ENCODE measurements around the gene NUDCD3. TPM values are rescaled to one million over a fixed set of nuclear protein-coding genes. Genes with fewer than 3 reads are reported as not detected.

NUDCD3 gene
- total RNA-seq, 4 donors from 2014 or later, result 44.9 to 92.4 (median 73.0) TPM

- Histone ChIP-seq H3K27me3 (no peaks in the 10 kb centered on the region), H3K27ac (replicated peaks in 1 of 4) (no peak overlapping the region), H3K9me3 (no peaks in the 10 kb centered on the region), H3K4me1 (peaks cover 28 to 60% (median 35%) of the 10 kb centered on the region in 4 donors), H3K4me3 (no peak overlapping the region), H3K36me3 (peaks cover 8 to 23% (median 18%) of the 10 kb centered on the region in 4 donors)
- no peak for TF ChIP-seq POLR2AphosphoS5 (IDR thresholded peaks at IDR 0.05)
- TF ChIP-seq POLR2A (IDR thresholded peaks at IDR 0.05; ENCODE audit: low read depth), result no peak
- no peak for TF ChIP-seq EP300 (IDR thresholded peaks at IDR 0.05)
- TF ChIP-seq, protein P1, sequence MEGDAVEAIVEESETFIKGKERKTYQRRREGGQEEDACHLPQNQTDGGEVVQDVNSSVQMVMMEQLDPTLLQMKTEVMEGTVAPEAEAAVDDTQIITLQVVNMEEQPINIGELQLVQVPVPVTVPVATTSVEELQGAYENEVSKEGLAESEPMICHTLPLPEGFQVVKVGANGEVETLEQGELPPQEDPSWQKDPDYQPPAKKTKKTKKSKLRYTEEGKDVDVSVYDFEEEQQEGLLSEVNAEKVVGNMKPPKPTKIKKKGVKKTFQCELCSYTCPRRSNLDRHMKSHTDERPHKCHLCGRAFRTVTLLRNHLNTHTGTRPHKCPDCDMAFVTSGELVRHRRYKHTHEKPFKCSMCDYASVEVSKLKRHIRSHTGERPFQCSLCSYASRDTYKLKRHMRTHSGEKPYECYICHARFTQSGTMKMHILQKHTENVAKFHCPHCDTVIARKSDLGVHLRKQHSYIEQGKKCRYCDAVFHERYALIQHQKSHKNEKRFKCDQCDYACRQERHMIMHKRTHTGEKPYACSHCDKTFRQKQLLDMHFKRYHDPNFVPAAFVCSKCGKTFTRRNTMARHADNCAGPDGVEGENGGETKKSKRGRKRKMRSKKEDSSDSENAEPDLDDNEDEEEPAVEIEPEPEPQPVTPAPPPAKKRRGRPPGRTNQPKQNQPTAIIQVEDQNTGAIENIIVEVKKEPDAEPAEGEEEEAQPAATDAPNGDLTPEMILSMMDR (IDR thresholded peaks at IDR 0.05), result no peak
- WGBS, result no CpG with 5 or more reads among the region's 1 CpG
- intact Hi-C loops (cut with DNase I), result no loop called here
- DNase-seq (ENCODE audit: extremely low spot score), result no peak
These were observed 27.2 kb downstream of the NUDCD3 start for GRCh38 chr7:44463169-44463808.

GRCh38 chr7:44461387-44461786, 29.1 kb downstream of the NUDCD3 start:
- intact Hi-C loops (cut with DNase I), result no loop called here
- DNase-seq (ENCODE audit: extremely low spot score), result no peak
- TF ChIP-seq POLR2A (IDR thresholded peaks at IDR 0.05; ENCODE audit: low read depth) (no peak), POLR2AphosphoS5 (IDR thresholded peaks at IDR 0.05) (no peak), EP300 (IDR thresholded peaks at IDR 0.05) (no peak)
- TF ChIP-seq, protein P1 (IDR thresholded peaks at IDR 0.05), result no peak
- Histone ChIP-seq H3K36me3 (peaks cover 0 to 7% (median 2%) of the 10 kb centered on the region in 4 donors), H3K27me3 (no peaks in the 10 kb centered on the region), H3K4me3 (no peak overlapping the region), H3K27ac (replicated peaks in 1 of 4) (no peak overlapping the region), H3K4me1 (peaks cover 27 to 56% (median 33%) of the 10 kb centered on the region in 4 donors), H3K9me3 (no peaks in the 10 kb centered on the region)
- 70% methylated on average over 2 of the region's 2 CpGs for WGBS

- intact Hi-C loops (cut with DNase I), result no loop called here
- Histone ChIP-seq H3K9me3 (no peaks in the 10 kb centered on the region), H3K36me3 (peaks cover 0 to 4% (median 0%) of the 10 kb centered on the region in 4 donors), H3K27ac (replicated peaks in 1 of 4) (no peak overlapping the region), H3K4me3 (no peak overlapping the region), H3K27me3 (no peaks in the 10 kb centered on the region), H3K4me1 (peaks cover 22 to 51% (median 25%) of the 10 kb centered on the region in 4 donors)
- WGBS, result 72% methylated on average over 3 of the region's 3 CpGs
- DNase-seq (ENCODE audit: extremely low spot score), result no peak
- no peak for TF ChIP-seq POLR2A (IDR thresholded peaks at IDR 0.05; ENCODE audit: low read depth)
These were observed 30.1 kb downstream of the NUDCD3 start for GRCh38 chr7:44460325-44460724.

DNA sequence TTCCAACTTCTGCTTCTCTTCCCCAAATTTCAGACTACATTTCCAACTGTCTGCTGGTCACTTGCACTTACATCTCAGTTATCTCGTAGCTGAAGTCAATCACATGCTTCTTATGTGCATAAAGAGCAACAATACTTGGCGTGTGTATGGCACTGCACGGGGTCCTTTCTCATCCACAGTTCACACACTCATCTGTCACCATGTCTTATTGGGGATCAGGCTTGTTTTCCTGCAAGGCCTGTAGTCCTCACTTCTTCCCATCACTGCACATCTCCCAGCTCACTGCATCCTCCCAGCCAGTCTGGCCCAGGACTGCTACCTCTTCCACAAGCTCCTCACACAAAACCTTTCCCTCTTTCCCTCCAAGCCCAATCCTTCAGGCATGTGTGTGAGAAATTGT, 35.3 kb downstream of the NUDCD3 start:
- no peaks in the 10 kb centered on the region for H3K27me3 ChIP-seq
- peaks cover 3 to 29% (median 6%) of the 10 kb centered on the region in 4 donors for H3K4me1 ChIP-seq
- no peaks in the 10 kb centered on the region for H3K9me3 ChIP-seq
- TF ChIP-seq EP300 (IDR thresholded peaks at IDR 0.05) (no peak), POLR2AphosphoS5 (IDR thresholded peaks at IDR 0.05) (no peak), POLR2A (IDR thresholded peaks at IDR 0.05; ENCODE audit: low read depth) (no peak)
- TF ChIP-seq, protein P1 (IDR thresholded peaks at IDR 0.05), result no peak
- intact Hi-C loops (cut with DNase I), result no loop called here
- peaks cover 0 to 7% (median 6%) of the 10 kb centered on the region in 4 donors for H3K36me3 ChIP-seq
- H3K4me3 ChIP-seq, result no peak overlapping the region
- 96% methylated on average over 3 of the region's 3 CpGs for WGBS
- DNase-seq (ENCODE audit: extremely low spot score), result no peak
- H3K27ac ChIP-seq (replicated peaks in 1 of 4), result no peak overlapping the region

DNA sequence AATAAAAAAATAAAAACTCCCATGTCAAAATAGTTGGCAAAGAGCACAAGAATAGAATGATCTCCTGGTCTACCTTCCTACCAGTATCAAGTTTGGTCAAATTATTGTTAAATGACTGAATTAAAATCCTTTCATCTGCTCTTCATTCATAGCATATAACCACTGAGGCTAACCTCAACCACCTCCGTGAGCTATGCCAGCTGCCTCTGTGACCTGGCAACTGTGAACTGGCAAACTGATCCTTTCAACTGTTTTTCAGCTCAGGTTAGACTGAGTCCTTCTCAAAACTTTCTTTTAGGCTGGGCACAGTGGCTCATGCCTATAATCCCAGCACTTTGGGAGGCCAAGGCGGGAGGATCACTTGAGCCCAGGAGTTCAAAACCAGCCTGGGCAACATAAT, 36.1 kb downstream of the NUDCD3 start:
- H3K4me3 ChIP-seq, result no peak overlapping the region
- WGBS, result 93% methylated on average over 2 of the region's 2 CpGs

More for the DNA sequence above, 36.1 kb downstream of the NUDCD3 start:
- Histone ChIP-seq H3K36me3 (peaks cover 0 to 7% (median 6%) of the 10 kb centered on the region in 4 donors), H3K27me3 (no peaks in the 10 kb centered on the region), H3K27ac (replicated peaks in 1 of 4) (no peak overlapping the region), H3K4me1 (peaks cover 11 to 26% (median 12%) of the 10 kb centered on the region in 4 donors), H3K9me3 (no peaks in the 10 kb centered on the region)
- TF ChIP-seq EP300 (IDR thresholded peaks at IDR 0.05), result no peak
- TF ChIP-seq, protein P1 (IDR thresholded peaks at IDR 0.05), result no peak
- TF ChIP-seq POLR2A (IDR thresholded peaks at IDR 0.05; ENCODE audit: low read depth), result no peak
- TF ChIP-seq POLR2AphosphoS5 (IDR thresholded peaks at IDR 0.05), result no peak
- intact Hi-C loops (cut with DNase I), result no loop called here
- no peak for DNase-seq (ENCODE audit: extremely low spot score)

Measured in esophagus muscularis mucosa (tissue), 4 donors.